Retinal pigment epithelial cell (primary cell): ENCODE results near the gene SCAI.
"Not testable (repeated sequence)": the region's sequence is repeated elsewhere in the genome, so short reads cannot be mapped to it uniquely, and the experiment has no call there.

ENCODE experiments used
- DNase-seq: peaks from one replicate; pipeline ENCODE4 v3.0.0-alpha.2; 2010; ENCODE audit warnings: low read depth
- H3K4me3 ChIP-seq: 2 replicates; pipeline ENCODE4 v1.5.1; 2011; ENCODE audit warnings: mild to moderate bottlenecking, low read length, control low read depth, moderate library complexity
- CTCF ChIP-seq: conservative IDR thresholded peaks from 2 replicates; pipeline ENCODE4 v1.5.1; 2011; ENCODE audit warnings: low read depth, low read length, control low read depth, inconsistent platforms

Gene SCAI

GRCh38 chr9:125049212-125050049 lies 93.9 kb downstream of the SCAI start:
- no peak for TF ChIP-seq CTCF
- peak; percentile 94 for DNase-seq
- H3K4me3 ChIP-seq = no peak overlapping the region

DNA sequence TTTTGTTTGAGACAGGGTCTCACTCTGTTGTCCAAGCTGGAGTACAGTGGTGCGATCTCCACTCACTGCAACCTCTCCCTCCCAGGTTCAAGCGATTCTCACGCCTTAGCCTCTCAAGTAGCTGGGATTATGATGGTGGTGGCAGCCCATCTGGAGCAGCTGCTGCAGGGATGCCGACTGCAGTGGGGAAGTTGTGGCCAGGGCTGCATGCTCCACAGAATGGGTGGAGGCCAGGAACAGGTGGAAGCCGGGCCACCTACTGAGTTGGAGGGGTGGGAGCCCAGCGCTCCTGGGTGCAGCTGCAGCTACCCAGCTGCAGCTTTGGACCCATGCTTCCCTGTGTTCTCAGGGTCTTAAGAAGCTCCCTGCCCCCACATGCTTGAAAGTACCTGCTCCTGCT lies 99.7 kb downstream of the SCAI start:
- DNase-seq = no peak
- no peak for TF ChIP-seq CTCF
- no peak overlapping the region for H3K4me3 ChIP-seq

GRCh38 chr9:125043148-125043547 lies 100.2 kb downstream of the SCAI start:
- TF ChIP-seq CTCF = no peak
- H3K4me3 ChIP-seq = no peak overlapping the region

DNA sequence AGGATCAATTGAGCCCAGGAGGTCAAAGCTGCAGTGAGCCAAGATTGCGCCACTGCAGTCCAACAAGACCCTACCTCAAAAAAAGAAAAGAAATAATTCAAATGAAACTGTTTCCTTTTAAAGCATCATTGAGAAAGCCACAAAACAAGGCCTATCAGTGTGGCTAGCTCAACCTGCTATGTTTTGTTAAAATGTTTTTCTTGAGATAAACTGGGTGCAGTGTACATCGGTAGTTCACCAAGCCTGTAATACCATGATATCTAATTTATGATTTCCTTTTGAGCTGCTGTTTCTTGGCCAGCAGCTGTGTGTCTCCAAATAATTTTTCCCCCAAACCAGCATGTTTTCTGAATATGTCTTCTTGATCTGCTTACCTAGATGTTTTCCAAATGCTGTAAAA lies 105.2 kb downstream of the SCAI start:
- H3K4me3 ChIP-seq = no peak overlapping the region
- no peak for DNase-seq
- no peak for TF ChIP-seq CTCF

More at GRCh38 chr9:125043148-125043547, 100.2 kb downstream of the SCAI start:
- no peak for DNase-seq

DNA sequence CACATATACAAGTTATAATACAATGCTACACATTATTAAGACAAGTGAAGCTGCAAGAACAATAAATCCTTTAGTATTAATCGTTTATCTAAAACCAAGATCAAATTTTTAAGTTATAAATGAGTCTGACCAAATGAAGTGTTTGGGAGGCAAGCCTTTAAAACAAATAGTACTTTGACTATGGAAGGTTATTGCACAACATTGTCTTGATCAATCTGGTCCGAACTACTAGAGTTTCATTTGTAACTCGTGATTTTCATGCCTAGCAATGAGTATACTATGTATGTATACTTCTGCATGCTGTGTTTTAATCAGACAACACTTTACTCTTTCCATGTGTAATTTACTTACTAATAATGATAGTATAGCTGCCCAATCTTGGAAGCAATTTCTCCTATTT lies 115.3 kb downstream of the SCAI start:
- no peak for TF ChIP-seq CTCF
- no peak overlapping the region for H3K4me3 ChIP-seq
- DNase-seq = no peak

GRCh38 chr9:125024917-125025316 lies 118.4 kb downstream of the SCAI start:
- no peak for TF ChIP-seq CTCF
- no peak for DNase-seq
- H3K4me3 ChIP-seq = no peak overlapping the region

- DNase-seq = no peak
- H3K4me3 ChIP-seq = no peak overlapping the region
- TF ChIP-seq CTCF = no peak
Measured at GRCh38 chr9:125021069-125021468, 122.3 kb downstream of the SCAI start.

DNA sequence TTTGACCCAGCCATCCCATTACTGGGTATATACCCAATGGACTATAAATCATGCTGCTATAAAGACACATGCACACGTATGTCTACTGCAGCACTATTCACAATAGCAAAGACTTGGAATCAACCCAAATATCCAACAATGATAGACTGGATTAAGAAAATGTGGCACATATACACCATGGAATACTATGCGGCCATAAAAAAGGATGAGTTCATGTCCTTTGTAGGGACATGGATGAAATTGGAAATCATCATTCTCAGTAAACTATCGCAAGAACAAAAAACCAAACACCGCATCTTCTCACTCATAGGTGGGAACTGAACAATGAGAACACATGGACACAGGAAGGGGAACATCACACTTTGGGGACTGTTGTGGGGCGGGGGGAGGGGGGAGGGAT lies 127.7 kb downstream of the SCAI start:
- DNase-seq, H3K4me3 ChIP-seq: not testable (repeated sequence)

- DNase-seq, H3K4me3 ChIP-seq: not testable (repeated sequence)
Measured at GRCh38 chr9:125012013-125012412, 131.3 kb downstream of the SCAI start.
